ENCODE measurements around the gene SEC24D.

SEC24D gene

DNA sequence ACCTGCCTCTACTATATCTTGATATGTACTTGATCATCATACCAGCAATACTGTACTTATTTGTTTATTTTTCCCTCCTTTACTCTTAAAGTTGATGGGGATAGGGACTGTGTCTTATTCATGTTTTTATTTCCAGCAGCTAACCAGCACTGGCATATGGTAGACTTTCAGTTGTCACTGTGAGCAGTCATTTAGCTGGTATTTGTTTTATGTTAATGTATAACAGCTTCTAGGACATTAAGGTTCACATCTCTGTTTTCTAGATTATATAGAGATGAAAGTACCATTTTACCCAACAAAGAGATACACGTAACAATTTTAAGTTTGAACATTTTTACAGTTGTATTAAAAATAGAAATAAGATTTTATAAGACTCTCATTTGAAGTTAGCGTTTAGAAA lies 132.8 kb downstream of the SEC24D start:
- no peak for DNase-seq

GRCh38 chr4:118684873-118685811 lies 150.8 kb downstream of the SEC24D start, which contains the start of gene METTL14:
METTL14 (plus strand) TSS chr4:118685392; CDS start chr4:118685535, 143 bp downstream.
- peak; percentile 76 to 81 for DNase-seq

DNA sequence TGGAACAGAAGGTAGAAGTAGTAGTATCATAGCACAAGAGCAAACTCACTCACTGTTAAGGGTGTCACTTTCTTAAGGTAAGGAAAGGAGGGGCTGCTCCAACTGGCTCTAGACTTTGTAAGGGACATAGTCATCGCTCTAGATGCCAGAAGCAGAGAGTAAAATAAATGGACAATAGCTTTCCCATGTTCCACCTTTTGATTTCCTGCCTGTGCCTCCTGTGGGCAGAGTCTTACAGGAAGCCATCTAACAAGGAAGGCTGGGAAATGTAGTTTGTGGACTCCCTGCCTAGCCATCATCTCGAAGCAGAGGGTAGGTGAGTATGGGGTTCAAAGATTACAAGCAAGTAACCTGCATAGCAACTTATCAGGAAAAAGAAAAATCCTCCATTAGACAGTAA lies 152.4 kb downstream of the SEC24D start:
- peak in 1 of 2 experiments; percentile 44 for DNase-seq

DNA sequence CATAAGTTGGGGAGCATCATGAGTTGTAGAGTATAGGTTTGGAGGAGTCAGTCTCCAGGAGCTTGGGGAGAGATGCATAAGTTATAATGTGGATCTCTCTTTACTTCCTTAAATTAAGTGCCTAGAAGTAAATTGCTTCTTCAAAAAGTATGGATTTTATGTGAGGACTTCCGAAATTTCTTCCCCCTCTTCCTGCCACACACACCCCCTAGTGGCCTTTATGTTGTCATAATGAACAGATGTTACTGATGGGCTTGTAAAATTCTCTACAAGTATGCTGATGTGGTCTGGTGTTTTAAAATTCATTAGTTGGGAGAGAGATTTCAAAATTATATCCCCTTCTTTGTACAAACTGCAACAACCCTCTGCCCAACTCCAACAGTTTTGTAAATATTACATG lies 153.0 kb downstream of the SEC24D start:
- DNase-seq, result peak; percentile 15 to 31

DNA sequence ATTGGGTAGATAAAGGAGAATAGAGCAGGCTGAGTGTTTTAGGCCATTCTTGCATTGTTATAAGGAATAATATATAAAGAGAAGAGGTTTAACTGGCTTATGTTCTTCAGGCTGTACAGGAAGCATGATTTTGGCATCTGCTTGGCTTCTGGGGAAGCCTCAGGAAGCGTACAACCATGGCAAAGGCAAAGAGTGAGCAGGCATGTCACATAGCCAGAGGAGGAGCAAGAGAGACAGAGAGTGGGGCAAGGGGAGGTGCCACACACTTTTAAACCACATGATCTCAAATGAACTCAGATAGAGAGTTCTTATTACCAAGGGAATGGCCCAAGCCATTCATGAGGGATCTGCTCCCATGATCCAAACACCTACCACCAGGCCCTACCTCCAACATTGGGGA lies 155.1 kb downstream of the SEC24D start:
- no peak for DNase-seq

DNA sequence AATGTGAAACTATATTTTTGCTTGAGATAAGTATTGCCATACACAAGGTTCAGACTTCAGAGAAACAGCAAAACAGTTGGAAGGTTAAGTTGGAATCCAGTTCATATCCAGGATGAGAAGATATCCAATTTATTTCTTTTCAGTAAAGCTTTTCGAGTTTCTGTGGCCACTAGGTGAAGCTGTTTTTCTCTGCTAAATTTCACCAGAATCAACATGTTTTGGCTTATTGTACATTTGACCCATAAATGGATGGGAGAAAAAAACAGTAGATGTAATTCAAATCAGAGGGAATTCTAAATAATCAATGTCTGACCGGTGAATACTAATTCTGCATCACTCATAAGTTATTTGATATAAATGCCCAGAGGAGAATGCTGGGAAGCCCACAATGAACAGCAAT lies 159.8 kb downstream of the SEC24D start:
- DNase-seq, result no peak

All from NCI-H524 (cell line).